WI38 (cell line): ENCODE results near the gene LRRC4B.

Experiments
- H3K4me3 ChIP-seq: 2 replicates; pipeline ENCODE4 v1.5.1; 2011; ENCODE audit warnings: low read depth, mild to moderate bottlenecking, control low read depth, low read length
- TF ChIP-seq, protein P1 (sequence below): IDR thresholded peaks from 2 replicates; pipeline ENCODE4 v1.5.1; 2012; ENCODE audit warnings: low read depth, mild to moderate bottlenecking, control low read depth, low read length

The LRRC4B gene

GRCh38 chr19:50501568-50502475 is 66.4 kb downstream of the LRRC4B start:
- H3K4me3 ChIP-seq: no peak overlapping the region
- TF ChIP-seq, protein P1, sequence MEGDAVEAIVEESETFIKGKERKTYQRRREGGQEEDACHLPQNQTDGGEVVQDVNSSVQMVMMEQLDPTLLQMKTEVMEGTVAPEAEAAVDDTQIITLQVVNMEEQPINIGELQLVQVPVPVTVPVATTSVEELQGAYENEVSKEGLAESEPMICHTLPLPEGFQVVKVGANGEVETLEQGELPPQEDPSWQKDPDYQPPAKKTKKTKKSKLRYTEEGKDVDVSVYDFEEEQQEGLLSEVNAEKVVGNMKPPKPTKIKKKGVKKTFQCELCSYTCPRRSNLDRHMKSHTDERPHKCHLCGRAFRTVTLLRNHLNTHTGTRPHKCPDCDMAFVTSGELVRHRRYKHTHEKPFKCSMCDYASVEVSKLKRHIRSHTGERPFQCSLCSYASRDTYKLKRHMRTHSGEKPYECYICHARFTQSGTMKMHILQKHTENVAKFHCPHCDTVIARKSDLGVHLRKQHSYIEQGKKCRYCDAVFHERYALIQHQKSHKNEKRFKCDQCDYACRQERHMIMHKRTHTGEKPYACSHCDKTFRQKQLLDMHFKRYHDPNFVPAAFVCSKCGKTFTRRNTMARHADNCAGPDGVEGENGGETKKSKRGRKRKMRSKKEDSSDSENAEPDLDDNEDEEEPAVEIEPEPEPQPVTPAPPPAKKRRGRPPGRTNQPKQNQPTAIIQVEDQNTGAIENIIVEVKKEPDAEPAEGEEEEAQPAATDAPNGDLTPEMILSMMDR: no peak

- no peak overlapping the region for H3K4me3 ChIP-seq
- TF ChIP-seq, protein P1: no peak
Measured at GRCh38 chr19:50501186-50501567, 67.1 kb downstream of the LRRC4B start.

DNA sequence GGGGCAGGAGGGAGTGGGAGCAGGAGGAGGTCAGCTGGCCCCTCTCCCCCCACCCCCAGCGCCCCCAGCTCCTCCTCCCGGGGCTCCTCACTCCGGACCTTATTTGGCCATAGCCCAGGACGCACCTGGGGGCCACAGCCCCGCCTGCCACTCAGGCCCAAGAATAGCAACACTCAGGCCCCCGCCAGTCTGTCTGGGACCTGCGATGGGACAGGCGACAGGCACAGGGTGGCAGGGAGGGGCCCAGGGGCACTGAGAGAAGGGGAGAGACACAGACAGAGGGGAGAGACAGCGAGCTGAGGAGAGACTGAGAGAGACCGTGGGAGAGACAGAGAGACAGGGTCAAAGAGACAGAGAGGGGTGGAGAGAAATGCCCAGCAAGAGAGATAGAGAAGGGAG is 67.5 kb downstream of the LRRC4B start:
- no peak overlapping the region for H3K4me3 ChIP-seq
- TF ChIP-seq, protein P1: no peak

- H3K4me3 ChIP-seq: no peak overlapping the region
- TF ChIP-seq, protein P1: no peak
Measured at GRCh38 chr19:50500060-50500752, 68.0 kb downstream of the LRRC4B start.

DNA sequence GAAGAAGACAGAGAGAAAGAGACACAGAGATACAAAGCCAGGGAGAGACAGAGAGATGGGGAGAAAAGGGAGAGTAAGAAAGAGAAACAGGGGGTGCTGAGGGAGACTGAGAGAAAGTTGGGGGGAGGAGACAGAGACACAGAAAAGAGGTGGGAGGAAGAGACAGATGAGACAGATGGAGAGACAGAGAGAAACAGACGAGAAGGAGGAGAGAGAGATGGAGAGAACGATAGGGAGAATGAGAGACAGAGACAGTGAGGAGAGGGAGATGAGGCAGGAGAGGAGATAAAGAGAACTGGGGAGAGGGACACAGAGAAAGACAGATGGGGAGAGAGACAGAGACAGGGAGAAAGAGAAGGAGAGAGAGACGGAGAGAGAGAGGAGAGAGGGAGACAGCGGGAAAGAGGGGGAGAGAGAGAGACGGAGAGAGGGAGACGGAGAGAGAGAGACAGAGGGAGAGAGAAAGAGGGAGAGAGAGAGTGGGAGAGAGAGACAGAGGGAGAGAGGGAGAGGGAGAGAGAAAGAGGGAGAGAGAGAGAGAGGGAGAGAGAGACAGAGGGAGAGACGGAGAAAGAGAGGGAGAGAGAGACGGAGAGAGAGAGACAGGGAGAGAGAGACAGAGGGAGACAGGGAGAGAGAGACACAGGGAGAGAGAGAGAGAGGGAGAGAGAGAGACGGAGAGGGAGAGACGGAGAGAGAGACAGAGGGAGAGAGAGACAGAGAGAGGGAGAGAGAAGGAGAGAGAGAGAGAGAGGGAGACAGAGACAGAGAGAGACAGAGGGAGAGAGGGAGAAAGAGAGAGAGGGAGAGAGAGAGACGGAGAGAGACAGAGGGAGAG is 69.8 kb downstream of the LRRC4B start:
- no peak overlapping the region for H3K4me3 ChIP-seq
- TF ChIP-seq, protein P1: no peak

DNA sequence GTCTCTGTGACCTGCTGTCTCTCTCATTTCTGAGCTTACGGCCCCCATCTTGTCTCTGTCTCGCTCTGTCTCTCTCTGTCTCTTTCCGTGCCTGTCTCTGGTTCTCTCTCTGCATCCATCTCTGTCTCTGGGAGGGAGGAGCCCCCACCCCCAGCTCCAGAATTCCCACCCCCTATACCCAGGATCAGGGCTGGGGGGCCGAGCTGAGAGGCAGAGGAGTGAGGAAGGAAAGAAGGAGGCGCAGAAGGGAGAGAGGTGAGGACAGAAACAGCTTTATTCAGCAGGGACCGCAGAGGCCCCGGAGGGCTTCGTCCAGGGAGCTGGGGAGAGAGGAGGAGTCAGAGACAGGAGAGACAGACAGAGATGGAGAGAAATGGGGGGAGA is 71.2 kb downstream of the LRRC4B start:
- TF ChIP-seq, protein P1: no peak
- H3K4me3 ChIP-seq: no peak overlapping the region
